Kidney epithelial cell (primary cell): ENCODE measurements around the gene ELFN2. TPM values are rescaled to one million over a fixed set of nuclear protein-coding genes. Genes with fewer than 3 reads are reported as not detected.

ENCODE experiments used
- DNase-seq: peaks from one replicate; pipeline ENCODE4 v3.0.0-alpha.2; 2010; ENCODE audit warnings: low read depth
- H3K27me3 ChIP-seq: 2 replicates; pipeline ENCODE4 v1.6.0; 2011; ENCODE audit warnings: low read length; ENCODE audit not compliant: control insufficient read depth, insufficient read depth
- H3K36me3 ChIP-seq: 2 replicates; pipeline ENCODE4 v1.5.1; 2011; ENCODE audit warnings: low read length; ENCODE audit not compliant: control insufficient read depth, insufficient read depth
- H3K4me3 ChIP-seq: 2 replicates; pipeline ENCODE4 v1.5.1; 2011; ENCODE audit warnings: low read depth, mild to moderate bottlenecking, control low read depth, low read length
- CTCF ChIP-seq: IDR thresholded peaks from 2 replicates; pipeline ENCODE4 v1.5.1; 2011; ENCODE audit warnings: mild to moderate bottlenecking, moderate library complexity, low read length, control low read depth, inconsistent platforms; ENCODE audit not compliant: insufficient read depth, poor library complexity, severe bottlenecking
- total RNA-seq: library from RNA; depleted of rRNA; stranded (reverse); fragments of >200 nt; gene quantifications from 2 replicates; pipeline ENCODE4 v1.2.3, GENCODE V29; 2015

Gene ELFN2
- total RNA-seq, 1 donor from 2014 or later: 0.96 TPM

- no peak overlapping the region for H3K4me3 ChIP-seq
- H3K36me3 ChIP-seq: no peaks in the 10 kb centered on the region
- TF ChIP-seq CTCF: no peak
- DNase-seq: no peak
- no peaks in the 10 kb centered on the region for H3K27me3 ChIP-seq
Measured at GRCh38 chr22:37448516-37449127, 21.3 kb upstream of the ELFN2 start.

- no peak for TF ChIP-seq CTCF
- DNase-seq: no peak
- Histone ChIP-seq H3K36me3 (no peaks in the 10 kb centered on the region), H3K4me3 (no peak overlapping the region), H3K27me3 (no peaks in the 10 kb centered on the region)
Measured at GRCh38 chr22:37445501-37445900, 18.2 kb upstream of the ELFN2 start.

GRCh38 chr22:37443977-37444376, 16.7 kb upstream of the ELFN2 start:
- no peak overlapping the region for H3K4me3 ChIP-seq
- DNase-seq: no peak
- no peaks in the 10 kb centered on the region for H3K27me3 ChIP-seq
- TF ChIP-seq CTCF: no peak
- no peaks in the 10 kb centered on the region for H3K36me3 ChIP-seq

- Histone ChIP-seq H3K36me3 (no peaks in the 10 kb centered on the region), H3K27me3 (no peaks in the 10 kb centered on the region), H3K4me3 (no peak overlapping the region)
- no peak for TF ChIP-seq CTCF
- DNase-seq: no peak
Measured at GRCh38 chr22:37443086-37443485, 15.8 kb upstream of the ELFN2 start.

- TF ChIP-seq CTCF: no peak
- DNase-seq: no peak
- H3K27me3 ChIP-seq: no peaks in the 10 kb centered on the region
- no peak overlapping the region for H3K4me3 ChIP-seq
- no peaks in the 10 kb centered on the region for H3K36me3 ChIP-seq
Measured at GRCh38 chr22:37442537-37442936, 15.3 kb upstream of the ELFN2 start.

GRCh38 chr22:37442135-37442534, 14.9 kb upstream of the ELFN2 start:
- Histone ChIP-seq H3K36me3 (no peaks in the 10 kb centered on the region), H3K4me3 (no peak overlapping the region), H3K27me3 (no peaks in the 10 kb centered on the region)
- no peak for DNase-seq
- no peak for TF ChIP-seq CTCF
